OCI-LY3 (cell line): ENCODE measurements around the gene GBP5.
A peak's percentile ranks its signal among the peaks of the same experiment; 100 is the strongest.
"Not testable (repeated sequence)": the region's sequence is repeated elsewhere in the genome, so short reads cannot be mapped to it uniquely, and the experiment has no call there.

Source experiments
- H2AFZ ChIP-seq: fragments of 200-600, 300-600 bp; shearing (Covaris generic); 2 replicates; pipeline ENCODE4 v1.6.0; 2014; ENCODE audit warnings: antibody characterized with exemption, low read depth, low read length
- H3K27ac ChIP-seq: fragments of 200-600, 300-600 bp; sonication (generic); 2 replicates; pipeline ENCODE4 v1.5.1; 2014; ENCODE audit warnings: mild to moderate bottlenecking, low read length, moderate library complexity, mixed read lengths
- H3K27me3 ChIP-seq: fragments of 200-600, 300-600 bp; sonication (generic); 2 replicates; pipeline ENCODE4 v1.6.1; 2014; ENCODE audit warnings: low read depth, low read length, mixed read lengths
- H3K36me3 ChIP-seq: fragments of 200-600, 300-600 bp; sonication (generic); replicated peaks from 2 replicates; pipeline ENCODE3; 2014; ENCODE audit warnings: low read depth, low read length, mixed read lengths
- H3K4me1 ChIP-seq: fragments of 300-600, 200-600 bp; sonication (generic); 2 replicates; pipeline ENCODE4 v1.6.1; 2014; ENCODE audit warnings: low read length, mixed read lengths
- H3K4me2 ChIP-seq: fragments of 200-600, 300-600 bp; sonication (generic); 2 replicates; pipeline ENCODE4 v1.6.1; 2014; ENCODE audit warnings: low read length, mixed read lengths
- H3K4me3 ChIP-seq: fragments of 300-600, 200-600 bp; sonication (generic); 2 replicates; pipeline ENCODE4 v1.5.1; 2014; ENCODE audit warnings: antibody characterized with exemption, mild to moderate bottlenecking, low read length, moderate library complexity
- H3K79me2 ChIP-seq: fragments of 300-600, 200-600 bp; shearing (Covaris generic); 2 replicates; pipeline ENCODE4 v1.6.1; 2014; ENCODE audit warnings: mild to moderate bottlenecking, low read length, mixed read lengths
- H3K9ac ChIP-seq: fragments of 300-600, 200-600 bp; shearing (Covaris generic); 2 replicates; pipeline ENCODE4 v1.6.0; 2014; ENCODE audit warnings: mild to moderate bottlenecking, low read length, moderate library complexity
- H3K9me3 ChIP-seq: fragments of 200-600, 300-600 bp; shearing (Covaris generic); 2 replicates; pipeline ENCODE4 v1.6.1; 2014; ENCODE audit warnings: low read length, mixed read lengths; ENCODE audit not compliant: insufficient read depth
- H4K20me1 ChIP-seq: fragments of 200-600, 300-600 bp; sonication (generic); 2 replicates; pipeline ENCODE4 v1.6.1; 2016; ENCODE audit warnings: low read length, mixed read lengths; ENCODE audit not compliant: insufficient read depth
- CTCF ChIP-seq: fragments of 200-600, 300-600 bp; sonication (generic); IDR thresholded peaks from 2 replicates; pipeline ENCODE4 v1.5.1; 2014; ENCODE audit warnings: antibody characterized with exemption, low read length, low read depth
- EZH2phosphoT487 ChIP-seq: fragments of 200-600 bp; shearing (Covaris generic); IDR thresholded peaks from 2 replicates; pipeline ENCODE4 v1.6.1; 2018; ENCODE audit warnings: antibody characterized with exemption, mixed run types, low read depth

Gene GBP5

GRCh38 chr1:89305493-89305892 lies 32.8 kb upstream of the GBP5 start:
- Histone ChIP-seq H3K9ac (no peak overlapping the region), H3K27me3 (no peaks in the 10 kb centered on the region), H3K27ac (no peak overlapping the region), H3K4me3 (no peak overlapping the region), H3K9me3 (no peaks in the 10 kb centered on the region), H3K36me3 (no peaks in the 10 kb centered on the region), H3K79me2 (no peaks in the 10 kb centered on the region), H3K4me1 (peaks cover 16% of the 10 kb centered on the region), H2AFZ (no peak overlapping the region), H3K4me2 (no peak overlapping the region), H4K20me1 (no peaks in the 10 kb centered on the region)
- no peak for TF ChIP-seq EZH2phosphoT487
- TF ChIP-seq CTCF, result no peak

GRCh38 chr1:89304572-89305230 lies 32.0 kb upstream of the GBP5 start:
- no peaks in the 10 kb centered on the region for H3K36me3 ChIP-seq
- H3K79me2 ChIP-seq, result no peaks in the 10 kb centered on the region
- H3K4me1 ChIP-seq, result peaks cover 14% of the 10 kb centered on the region
- no peak overlapping the region for H2AFZ ChIP-seq
- H3K4me3 ChIP-seq, result no peak overlapping the region
- no peak overlapping the region for H3K9ac ChIP-seq
- no peaks in the 10 kb centered on the region for H4K20me1 ChIP-seq
- H3K27me3 ChIP-seq, result no peaks in the 10 kb centered on the region
- H3K27ac ChIP-seq, result no peak overlapping the region
- no peak for TF ChIP-seq CTCF
- no peaks in the 10 kb centered on the region for H3K9me3 ChIP-seq
- no peak overlapping the region for H3K4me2 ChIP-seq

GRCh38 chr1:89302697-89303332 lies 30.2 kb upstream of the GBP5 start:
- no peak overlapping the region for H3K27ac ChIP-seq
- no peak overlapping the region for H3K9ac ChIP-seq
- H3K4me2 ChIP-seq, result no peak overlapping the region
- TF ChIP-seq CTCF (no peak), EZH2phosphoT487 (no peak)
- no peaks in the 10 kb centered on the region for H3K36me3 ChIP-seq
- no peaks in the 10 kb centered on the region for H3K9me3 ChIP-seq
- no peaks in the 10 kb centered on the region for H4K20me1 ChIP-seq
- H3K27me3 ChIP-seq, result no peaks in the 10 kb centered on the region
- no peak overlapping the region for H2AFZ ChIP-seq
- H3K4me1 ChIP-seq, result peaks cover 32% of the 10 kb centered on the region
- H3K4me3 ChIP-seq, result no peak overlapping the region
- H3K79me2 ChIP-seq, result no peaks in the 10 kb centered on the region

- not testable (repeated sequence) for H4K20me1 ChIP-seq, H3K27me3 ChIP-seq, H3K9ac ChIP-seq, H3K79me2 ChIP-seq, H2AFZ ChIP-seq, H3K9me3 ChIP-seq, H3K4me3 ChIP-seq, H3K36me3 ChIP-seq
- H3K27ac ChIP-seq, result peak overlapping the region; percentile 88
- H3K4me2 ChIP-seq, result peak overlapping the region; percentile 51
- peaks cover 38% of the 10 kb centered on the region for H3K4me1 ChIP-seq
Measured at GRCh38 chr1:89299739-89300463, 27.2 kb upstream of the GBP5 start.
